Caco-2 (cell line): ENCODE results near the gene C1orf105. TPM values are rescaled to one million over a fixed set of nuclear protein-coding genes. Genes with fewer than 3 reads are reported as not detected.

ENCODE experiments used
- BruUV-seq: library from RNA; stranded (reverse); fragments of 400-500 nt; replicated peaks from 2 replicates; lab custom pipeline; 2021; lab: Mats Ljungman, UMichigan
- CTCF ChIA-PET: fragments of 300-600 bp; sonication (Branson Sonifier 250); formaldehyde crosslinking; loops from one replicate; lab custom pipeline; 2022; ENCODE audit warnings: antibody characterized with exemption; lab: Charles Lee
- POLR2A ChIA-PET: fragments of 300-600 bp; sonication (Branson Sonifier 250); formaldehyde crosslinking; loops from one replicate; lab custom pipeline; 2022; ENCODE audit warnings: antibody characterized with exemption; lab: Charles Lee
- DNase-seq, 2 experiments: peaks; one replicate each; pipeline versions ENCODE4 v3.0.0 to v3.0.0-alpha.2; 2020 to 2022
- H3K27me3 ChIP-seq: replicated peaks from 2 replicates; pipeline ENCODE4 v1.6.0; 2011; ENCODE audit warnings: low read length; ENCODE audit not compliant: control insufficient read depth, insufficient read depth
- H3K36me3 ChIP-seq: 2 replicates; pipeline ENCODE4 v1.5.1; 2011; ENCODE audit warnings: low read length; ENCODE audit not compliant: control insufficient read depth, insufficient read depth
- H3K4me1 ChIP-seq: fragments of 250-450 bp; sonication (Bioruptor Pico); 2 replicates; pipeline ENCODE4 v1.5.1; 2020; ENCODE audit warnings: mild to moderate bottlenecking
- H3K4me3 ChIP-seq: 2 replicates; pipeline ENCODE4 v1.5.1; 2011; ENCODE audit warnings: low read depth, mild to moderate bottlenecking, control low read depth, low read length
- H3K9me3 ChIP-seq: fragments of 250-450 bp; sonication (Bioruptor Pico); 2 replicates; pipeline ENCODE4 v1.5.1; 2020; ENCODE audit warnings: mild to moderate bottlenecking, moderate library complexity
- H3K27ac Mint-ChIP-seq: one replicate; pipeline ENCODE4 v1.8.0; 2022; ENCODE audit warnings: mixed read lengths; ENCODE audit not compliant: unreplicated experiment
- H3K27me3 Mint-ChIP-seq: one replicate; pipeline ENCODE4 v1.8.0; 2022; ENCODE audit warnings: mixed read lengths; ENCODE audit not compliant: insufficient read depth, unreplicated experiment
- H3K36me3 Mint-ChIP-seq: one replicate; pipeline ENCODE4 v1.8.0; 2022; ENCODE audit warnings: mild to moderate bottlenecking, mixed read lengths; ENCODE audit not compliant: insufficient read depth, unreplicated experiment
- H3K4me1 Mint-ChIP-seq: one replicate; pipeline ENCODE4 v1.8.0; 2022; ENCODE audit warnings: low read depth, mixed read lengths; ENCODE audit not compliant: unreplicated experiment
- H3K4me3 Mint-ChIP-seq: one replicate; pipeline ENCODE4 v1.8.0; 2022; ENCODE audit warnings: mild to moderate bottlenecking, moderate library complexity, mixed read lengths; ENCODE audit not compliant: unreplicated experiment
- H3K9me3 Mint-ChIP-seq: one replicate; pipeline ENCODE4 v1.8.0; 2022; ENCODE audit warnings: mixed read lengths; ENCODE audit not compliant: unreplicated experiment
- CTCF ChIP-seq, 2 experiments: fragments of 200-600 bp in 1 of 2; IDR thresholded peaks; 1 replicate in 1 of 2; 2 replicates in 1 of 2; pipeline versions ENCODE4 v1.5.1 to v1.8.0; 2011 to 2022; ENCODE audit warnings: antibody characterized with exemption in 1 of 2, control low read depth in 1 of 2, inconsistent platforms in 1 of 2, low read depth in 1 of 2, low read length in 1 of 2, mild to moderate bottlenecking in 1 of 2, moderate library complexity in 1 of 2; ENCODE audit not compliant: insufficient read depth in 1 of 2, severe bottlenecking in 1 of 2, unreplicated experiment in 1 of 2
- intact Hi-C: fragments of 100-400 bp; cut with micrococcal nuclease; formaldehyde crosslinking; loops from one replicate; pipeline ENCODE4 v1.10.0; 2022; ENCODE audit not compliant: unreplicated experiment
- total RNA-seq: library from RNA; stranded (reverse); gene quantifications from 2 replicates; pipeline ENCODE4 v1.2.3, GENCODE V29; 2022

C1orf105 gene
- total RNA-seq, 1 experiment from 2014 or later, result 0.82 TPM

GRCh38 chr1:172402878-172403569, 17.5 kb upstream of the C1orf105 start:
- H3K4me1 ChIP-seq, result peaks cover 15% of the 10 kb centered on the region
- no peaks in the 10 kb centered on the region for H3K9me3 ChIP-seq
- H3K27me3 Mint-ChIP-seq, result no peaks in the 10 kb centered on the region
- DNase-seq, result no peak
- BruUV-seq, result no TSS peak
- no peak for TF ChIP-seq CTCF (IDR thresholded peaks at IDR 0.05; ENCODE audit: insufficient read depth in 1 of 2, low read depth in 1 of 2, low read length in 1 of 2, severe bottlenecking in 1 of 2, unreplicated experiment in 1 of 2)
- H3K27me3 ChIP-seq, result no peaks in the 10 kb centered on the region
- POLR2A ChIA-PET, result no interaction called here
- peaks cover 20% of the 10 kb centered on the region for H3K4me1 Mint-ChIP-seq
- H3K36me3 ChIP-seq, result no peaks in the 10 kb centered on the region
- intact Hi-C loops, result no loop called here
- no peaks in the 10 kb centered on the region for H3K36me3 Mint-ChIP-seq
- no peak overlapping the region for H3K4me3 Mint-ChIP-seq
- no peaks in the 10 kb centered on the region for H3K9me3 Mint-ChIP-seq
- no peak overlapping the region for H3K27ac Mint-ChIP-seq
- no peak overlapping the region for H3K4me3 ChIP-seq
- CTCF ChIA-PET, result no interaction called here

GRCh38 chr1:172404121-172404520, 16.4 kb upstream of the C1orf105 start:
- TF ChIP-seq CTCF (IDR thresholded peaks at IDR 0.05; ENCODE audit: insufficient read depth in 1 of 2, low read depth in 1 of 2, low read length in 1 of 2, severe bottlenecking in 1 of 2, unreplicated experiment in 1 of 2), result no peak
- H3K4me1 Mint-ChIP-seq, result peaks cover 16% of the 10 kb centered on the region
- H3K27me3 Mint-ChIP-seq, result no peaks in the 10 kb centered on the region
- no peaks in the 10 kb centered on the region for H3K9me3 Mint-ChIP-seq
- intact Hi-C loops, result no loop called here
- H3K27ac Mint-ChIP-seq, result no peak overlapping the region
- peaks cover 8% of the 10 kb centered on the region for H3K4me1 ChIP-seq
- no peak overlapping the region for H3K4me3 ChIP-seq
- CTCF ChIA-PET, result no interaction called here
- H3K4me3 Mint-ChIP-seq, result no peak overlapping the region
- no TSS peak for BruUV-seq
- no peaks in the 10 kb centered on the region for H3K9me3 ChIP-seq
- H3K27me3 ChIP-seq, result no peaks in the 10 kb centered on the region
- H3K36me3 Mint-ChIP-seq, result no peaks in the 10 kb centered on the region
- POLR2A ChIA-PET, result no interaction called here
- H3K36me3 ChIP-seq, result no peaks in the 10 kb centered on the region
- DNase-seq, result no peak

- no peaks in the 10 kb centered on the region for H3K4me1 ChIP-seq
- no TSS peak for BruUV-seq
- Mint-ChIP-seq H3K27ac (no peak overlapping the region), H3K36me3 (no peaks in the 10 kb centered on the region), H3K4me3 (no peak overlapping the region), H3K4me1 (no peaks in the 10 kb centered on the region), H3K27me3 (no peaks in the 10 kb centered on the region), H3K9me3 (no peaks in the 10 kb centered on the region)
- DNase-seq, result no peak
- no peak overlapping the region for H3K4me3 ChIP-seq
- no peak for TF ChIP-seq CTCF (IDR thresholded peaks at IDR 0.05; ENCODE audit: insufficient read depth in 1 of 2, low read depth in 1 of 2, low read length in 1 of 2, severe bottlenecking in 1 of 2, unreplicated experiment in 1 of 2)
- no peaks in the 10 kb centered on the region for H3K9me3 ChIP-seq
- intact Hi-C loops, result loop anchor here (2.0 kb wide), 1 partner anchor 21 kb away; no protein-coding TSS in a partner anchor
- H3K27me3 ChIP-seq, result no peaks in the 10 kb centered on the region
- ChIA-PET CTCF (interaction anchor here (0.6 kb wide), 1 partner anchor 564 kb away, joined by 3 read pairs; the partner anchor contains the start of gene DNM3), POLR2A (no interaction called here)
- H3K36me3 ChIP-seq, result no peaks in the 10 kb centered on the region
Observed at GRCh38 chr1:172405912-172406311, 14.6 kb upstream of the C1orf105 start.
